GM10266 (cell line): ENCODE measurements around the gene VCAM1.

Experiments
- DNase-seq: peaks from one replicate; pipeline ENCODE4 v3.0.0; 2012; ENCODE audit errors: extremely low spot score
- CTCF ChIP-seq: IDR thresholded peaks from 2 replicates; pipeline ENCODE4 v1.5.1; 2012; ENCODE audit warnings: mild to moderate bottlenecking, low read depth; ENCODE audit not compliant: control insufficient read depth, insufficient read depth; ENCODE audit errors: missing control alignments

The VCAM1 gene, protein sequence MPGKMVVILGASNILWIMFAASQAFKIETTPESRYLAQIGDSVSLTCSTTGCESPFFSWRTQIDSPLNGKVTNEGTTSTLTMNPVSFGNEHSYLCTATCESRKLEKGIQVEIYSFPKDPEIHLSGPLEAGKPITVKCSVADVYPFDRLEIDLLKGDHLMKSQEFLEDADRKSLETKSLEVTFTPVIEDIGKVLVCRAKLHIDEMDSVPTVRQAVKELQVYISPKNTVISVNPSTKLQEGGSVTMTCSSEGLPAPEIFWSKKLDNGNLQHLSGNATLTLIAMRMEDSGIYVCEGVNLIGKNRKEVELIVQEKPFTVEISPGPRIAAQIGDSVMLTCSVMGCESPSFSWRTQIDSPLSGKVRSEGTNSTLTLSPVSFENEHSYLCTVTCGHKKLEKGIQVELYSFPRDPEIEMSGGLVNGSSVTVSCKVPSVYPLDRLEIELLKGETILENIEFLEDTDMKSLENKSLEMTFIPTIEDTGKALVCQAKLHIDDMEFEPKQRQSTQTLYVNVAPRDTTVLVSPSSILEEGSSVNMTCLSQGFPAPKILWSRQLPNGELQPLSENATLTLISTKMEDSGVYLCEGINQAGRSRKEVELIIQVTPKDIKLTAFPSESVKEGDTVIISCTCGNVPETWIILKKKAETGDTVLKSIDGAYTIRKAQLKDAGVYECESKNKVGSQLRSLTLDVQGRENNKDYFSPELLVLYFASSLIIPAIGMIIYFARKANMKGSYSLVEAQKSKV

GRCh38 chr1:100719490-100719889 lies at the start of gene VCAM1:
Gene VCAM1, plus strand, starts transcription at chr1:100719742. Its CDS starts 119 bp downstream, at chr1:100719861.
- peak; percentile 33 for DNase-seq
- TF ChIP-seq CTCF: no peak

- no peak for DNase-seq
- no peak for TF ChIP-seq CTCF
These were observed 49.5 kb upstream of the VCAM1 start for GRCh38 chr1:100670083-100670482.

DNA sequence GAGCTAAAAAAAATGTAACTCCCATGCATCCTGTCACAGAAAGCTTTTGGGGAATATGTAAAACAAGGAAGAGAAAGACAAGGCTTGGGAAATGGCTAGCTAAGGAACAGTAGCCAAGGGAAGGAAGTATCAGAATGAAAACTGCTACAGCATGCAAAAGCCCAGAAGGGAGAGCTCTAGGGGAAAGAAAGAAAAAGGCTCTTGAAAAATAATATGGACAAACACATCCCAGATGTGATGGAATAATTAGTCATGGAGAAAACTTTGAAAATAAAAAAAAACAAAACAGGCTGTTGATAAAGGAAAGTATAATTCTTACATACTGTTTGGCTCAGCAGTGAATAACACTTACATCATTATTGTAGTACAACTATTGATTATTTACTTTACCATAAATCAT lies 47.9 kb upstream of the VCAM1 start:
- no peak for TF ChIP-seq CTCF
- no peak for DNase-seq

DNA sequence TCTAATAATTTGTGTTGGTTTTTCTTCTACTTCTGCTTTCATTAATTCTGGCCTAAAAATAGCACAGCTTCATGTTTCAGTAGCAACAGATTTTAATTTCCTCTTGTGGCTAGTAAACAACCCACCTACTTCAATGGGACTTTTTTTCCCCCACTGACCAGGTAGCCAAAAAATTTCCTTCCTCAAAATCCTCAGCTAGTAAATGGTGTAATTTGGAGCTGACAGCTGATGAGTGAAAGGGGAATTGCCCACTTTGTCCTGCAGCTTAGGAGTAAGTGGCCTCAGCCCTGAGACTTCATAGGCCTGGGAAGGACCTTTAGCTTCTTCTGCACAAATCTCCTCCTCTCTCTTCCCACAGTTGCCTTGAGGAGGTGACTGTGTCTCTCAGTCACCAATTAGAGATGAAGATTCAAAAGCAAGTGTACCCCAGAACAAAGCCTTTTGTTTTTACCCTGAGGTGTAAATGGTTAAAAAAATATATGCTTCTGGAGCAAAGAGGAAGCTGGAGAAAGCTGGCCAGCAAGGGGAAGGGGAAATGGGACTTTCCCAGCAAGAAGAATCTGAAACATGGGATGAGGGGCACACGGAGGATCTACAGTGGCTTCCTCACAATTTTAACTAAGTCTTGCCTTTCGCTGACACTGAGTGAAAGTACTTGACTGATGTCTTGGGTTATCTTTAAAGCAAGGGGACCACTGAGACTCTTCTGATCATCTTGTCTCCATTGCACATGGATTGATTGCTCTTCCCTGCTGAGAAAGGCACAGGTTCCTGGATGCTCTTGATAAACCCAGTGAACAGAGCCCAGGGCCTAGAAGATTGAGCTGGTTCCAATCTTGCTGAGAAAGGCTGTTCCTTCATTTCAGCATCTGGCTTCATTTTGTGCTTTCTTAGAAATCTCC lies 35.8 kb upstream of the VCAM1 start:
- no peak for DNase-seq
- no peak for TF ChIP-seq CTCF

- no peak for TF ChIP-seq CTCF
These were observed 19.8 kb upstream of the VCAM1 start for GRCh38 chr1:100699744-100700143.

GRCh38 chr1:100700586-100700985 lies 19.0 kb upstream of the VCAM1 start:
- no peak for DNase-seq
- no peak for TF ChIP-seq CTCF

More at GRCh38 chr1:100699744-100700143, 19.8 kb upstream of the VCAM1 start:
- no peak for DNase-seq
